Erythroblast (primary cell): ENCODE measurements around the gene FGFR2.

Experiments used
- GATA1 ChIP-seq: IDR thresholded peaks from 2 replicates; pipeline ENCODE4 v1.6.1; 2011; ENCODE audit warnings: low read depth, mild to moderate bottlenecking, control low read depth, low read length, moderate library complexity
- POLR2A ChIP-seq: IDR thresholded peaks from 2 replicates; pipeline ENCODE4 v1.6.1; 2011; ENCODE audit warnings: mild to moderate bottlenecking, low read length

GRCh38 chr10:121485436-121486139 is 112.7 kb downstream of the FGFR2 start:
- no peak for TF ChIP-seq POLR2A
- no peak for TF ChIP-seq GATA1
